ENCODE results near the gene PLCB1.

DNA sequence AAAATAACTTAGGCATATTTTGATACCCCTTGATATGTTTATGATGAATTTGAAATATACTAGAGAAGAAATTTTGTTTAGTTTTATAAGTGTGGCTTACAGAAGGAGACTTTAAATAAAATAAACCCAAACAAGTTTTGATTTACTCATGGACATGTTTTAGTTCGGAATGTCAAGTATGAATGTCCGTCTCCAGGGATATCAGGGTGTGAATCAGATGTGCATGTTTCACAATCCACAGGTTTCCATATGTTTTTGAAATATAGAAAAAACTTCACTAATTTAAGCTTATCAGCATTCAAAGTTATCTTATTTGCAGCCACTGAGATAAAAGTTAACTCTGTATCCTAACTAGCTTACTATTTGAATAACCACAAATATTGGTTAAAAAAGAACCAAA lies 51.5 kb downstream of the PLCB1 start:
- TF ChIP-seq, protein P1, sequence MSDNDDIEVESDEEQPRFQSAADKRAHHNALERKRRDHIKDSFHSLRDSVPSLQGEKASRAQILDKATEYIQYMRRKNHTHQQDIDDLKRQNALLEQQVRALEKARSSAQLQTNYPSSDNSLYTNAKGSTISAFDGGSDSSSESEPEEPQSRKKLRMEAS (IDR thresholded peaks at IDR 0.05; ENCODE audit: insufficient read depth, insufficient read length): no peak
- TF ChIP-seq, protein P2, sequence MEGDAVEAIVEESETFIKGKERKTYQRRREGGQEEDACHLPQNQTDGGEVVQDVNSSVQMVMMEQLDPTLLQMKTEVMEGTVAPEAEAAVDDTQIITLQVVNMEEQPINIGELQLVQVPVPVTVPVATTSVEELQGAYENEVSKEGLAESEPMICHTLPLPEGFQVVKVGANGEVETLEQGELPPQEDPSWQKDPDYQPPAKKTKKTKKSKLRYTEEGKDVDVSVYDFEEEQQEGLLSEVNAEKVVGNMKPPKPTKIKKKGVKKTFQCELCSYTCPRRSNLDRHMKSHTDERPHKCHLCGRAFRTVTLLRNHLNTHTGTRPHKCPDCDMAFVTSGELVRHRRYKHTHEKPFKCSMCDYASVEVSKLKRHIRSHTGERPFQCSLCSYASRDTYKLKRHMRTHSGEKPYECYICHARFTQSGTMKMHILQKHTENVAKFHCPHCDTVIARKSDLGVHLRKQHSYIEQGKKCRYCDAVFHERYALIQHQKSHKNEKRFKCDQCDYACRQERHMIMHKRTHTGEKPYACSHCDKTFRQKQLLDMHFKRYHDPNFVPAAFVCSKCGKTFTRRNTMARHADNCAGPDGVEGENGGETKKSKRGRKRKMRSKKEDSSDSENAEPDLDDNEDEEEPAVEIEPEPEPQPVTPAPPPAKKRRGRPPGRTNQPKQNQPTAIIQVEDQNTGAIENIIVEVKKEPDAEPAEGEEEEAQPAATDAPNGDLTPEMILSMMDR (IDR thresholded peaks at IDR 0.05; ENCODE audit: extremely low read depth in 1 of 2, insufficient read depth in 1 of 2, low read depth in 1 of 2, low read length in 2 of 2): no peak
- TF ChIP-seq POLR2AphosphoS5 (IDR thresholded peaks at IDR 0.05; ENCODE audit: insufficient read depth, low read depth, low read length): no peak
- no peak for TF ChIP-seq POLR2A (IDR thresholded peaks at IDR 0.05; ENCODE audit: low read depth, low read length)
- TF ChIP-seq MYC (IDR thresholded peaks at IDR 0.05; ENCODE audit: low read depth, low read length): no peak
- TF ChIP-seq JUN (IDR thresholded peaks at IDR 0.05; ENCODE audit: borderline replicate concordance, insufficient read depth, insufficient read length, low read depth): no peak
